IMR-90 (cell line): ENCODE data around the gene GOLGA3. TPM values are rescaled to one million over a fixed set of nuclear protein-coding genes. Genes with fewer than 3 reads are reported as not detected.

Experiments
- ATAC-seq: fragments of 200-7000 bp; cut with Tn5 transposase; 2 replicates; pipeline ENCODE4 v1.9.1; 2020; ENCODE audit warnings: low read depth, mild to moderate bottlenecking, moderate library complexity
- BruUV-seq: library from RNA; stranded (reverse); fragments of 400-500 nt; replicated peaks from 2 replicates; lab custom pipeline; 2021; lab: Mats Ljungman, UMichigan
- CTCF ChIA-PET: fragments of 300-600 bp; formaldehyde crosslinking; extraction: SDS; loops from one replicate; lab custom pipeline; 2021; ENCODE audit warnings: antibody characterized with exemption; lab: Yijun Ruan, JAX
- POLR2A ChIA-PET: fragments of 300-600 bp; sonication (Branson Sonifier 250); formaldehyde crosslinking; loops from one replicate; lab custom pipeline; 2022; ENCODE audit warnings: antibody characterized with exemption; ENCODE audit not compliant: unreplicated experiment; lab: Charles Lee
- DNase-seq: peaks from one replicate; pipeline ENCODE4 v3.0.0; 2013
- H2AFZ ChIP-seq: replicated peaks from 2 replicates; pipeline ENCODE3; 2013; ENCODE audit warnings: low read length, mild to moderate bottlenecking; ENCODE audit not compliant: poor library complexity
- H2AK5ac ChIP-seq: 2 replicates; pipeline ENCODE4 v1.6.1; 2013; ENCODE audit warnings: low read depth, low read length, inconsistent platforms
- H2AK9ac ChIP-seq: replicated peaks from 2 replicates; pipeline ENCODE3; 2013; ENCODE audit warnings: mild to moderate bottlenecking, low read depth, low read length, moderate library complexity; ENCODE audit not compliant: poor library complexity
- H2BK120ac ChIP-seq: 2 replicates; pipeline ENCODE4 v1.6.1; 2013; ENCODE audit warnings: low read depth, low read length, inconsistent platforms
- H2BK15ac ChIP-seq: 3 replicates; pipeline ENCODE4 v1.6.1; 2013; ENCODE audit warnings: low read depth, low read length, inconsistent platforms
- H2BK20ac ChIP-seq: 2 replicates; pipeline ENCODE4 v1.6.1; 2013; ENCODE audit warnings: low read depth, mild to moderate bottlenecking, inconsistent platforms, low read length, moderate library complexity
- H2BK5ac ChIP-seq: 2 replicates; pipeline ENCODE4 v1.6.1; 2013; ENCODE audit warnings: mild to moderate bottlenecking, low read depth, low read length, inconsistent platforms; ENCODE audit not compliant: poor library complexity, severe bottlenecking
- H3K14ac ChIP-seq: replicated peaks from 2 replicates; pipeline ENCODE4 v1.6.1; 2013; ENCODE audit warnings: low read depth, low read length, inconsistent platforms
- H3K18ac ChIP-seq: 2 replicates; pipeline ENCODE4 v1.6.1; 2013; ENCODE audit warnings: low read depth, low read length, control low read depth
- H3K23ac ChIP-seq: 2 replicates; pipeline ENCODE4 v1.6.1; 2013; ENCODE audit warnings: low read depth, low read length, inconsistent platforms
- H3K27ac ChIP-seq: 2 replicates; pipeline ENCODE4 v1.5.1; 2013; ENCODE audit warnings: mild to moderate bottlenecking, control low read depth, low read length; ENCODE audit not compliant: insufficient read depth
- H3K27me3 ChIP-seq: 2 replicates; pipeline ENCODE4 v1.6.1; 2013; ENCODE audit warnings: low read length; ENCODE audit not compliant: control insufficient read depth, insufficient read depth
- H3K36me3 ChIP-seq: 2 replicates; pipeline ENCODE4 v1.6.1; 2013; ENCODE audit warnings: low read length, mixed read lengths; ENCODE audit not compliant: control insufficient read depth, insufficient read depth
- H3K4ac ChIP-seq: 2 replicates; pipeline ENCODE4 v1.6.1; 2013; ENCODE audit warnings: low read depth, low read length, inconsistent platforms
- H3K4me1 ChIP-seq: 2 replicates; pipeline ENCODE4 v1.6.1; 2013; ENCODE audit warnings: low read length, mixed read lengths; ENCODE audit not compliant: control insufficient read depth, insufficient read depth
- H3K4me2 ChIP-seq: 2 replicates; pipeline ENCODE4 v1.6.1; 2013; ENCODE audit warnings: low read depth, mild to moderate bottlenecking, control low read depth, low read length, moderate library complexity
- H3K4me3 ChIP-seq: 2 replicates; pipeline ENCODE4 v1.5.1; 2013; ENCODE audit warnings: low read depth, mild to moderate bottlenecking, control low read depth, low read length, moderate library complexity; ENCODE audit not compliant: insufficient read depth
- H3K56ac ChIP-seq: 2 replicates; pipeline ENCODE4 v1.6.1; 2013; ENCODE audit warnings: low read length, inconsistent platforms; ENCODE audit not compliant: insufficient read depth; ENCODE audit errors: extremely low read depth
- H3K79me1 ChIP-seq, 2 experiments: 2 replicates each; pipeline ENCODE4 v1.6.1; 2013; ENCODE audit warnings: low read length in 2 of 2, inconsistent platforms in 1 of 2, low read depth in 1 of 2
- H3K9ac ChIP-seq: 2 replicates; pipeline ENCODE4 v1.6.1; 2013; ENCODE audit warnings: low read depth, low read length, control low read depth
- H3K9me1 ChIP-seq: 2 replicates; pipeline ENCODE4 v1.6.1; 2013; ENCODE audit warnings: low read length, inconsistent platforms; ENCODE audit not compliant: insufficient read depth
- H3K9me3 ChIP-seq: 2 replicates; pipeline ENCODE4 v1.6.1; 2013; ENCODE audit warnings: low read length; ENCODE audit not compliant: control insufficient read depth, insufficient read depth
- H4K20me1 ChIP-seq: 2 replicates; pipeline ENCODE4 v1.6.1; 2013; ENCODE audit warnings: low read length, inconsistent platforms; ENCODE audit not compliant: insufficient read depth
- H4K5ac ChIP-seq: 2 replicates; pipeline ENCODE4 v1.6.1; 2013; ENCODE audit warnings: mild to moderate bottlenecking, low read depth, low read length, control low read depth
- H4K8ac ChIP-seq, 2 experiments: 2 replicates each; pipeline ENCODE4 v1.6.1; 2013; ENCODE audit warnings: low read depth in 2 of 2, low read length in 2 of 2, control low read depth in 1 of 2, inconsistent platforms in 1 of 2
- H4K91ac ChIP-seq: 2 replicates; pipeline ENCODE4 v1.6.1; 2013; ENCODE audit warnings: low read depth, low read length, inconsistent platforms; ENCODE audit not compliant: insufficient read depth
- BHLHE40 ChIP-seq: fragments of 150-350 bp; IDR thresholded peaks from 2 replicates; pipeline ENCODE4 v1.6.1; 2016; ENCODE audit warnings: mild to moderate bottlenecking, low read depth, low read length
- CEBPB ChIP-seq: IDR thresholded peaks from 2 replicates; pipeline ENCODE4 v1.6.1; 2012; ENCODE audit warnings: low read depth, low read length, improper control_type of control experiment
- CHD1 ChIP-seq: IDR thresholded peaks from 2 replicates; pipeline ENCODE4 v1.6.1; 2012; ENCODE audit warnings: low read depth, low read length, improper control_type of control experiment
- CTCF ChIP-seq: conservative IDR thresholded peaks from 2 replicates; pipeline ENCODE4 v1.5.1; 2012; ENCODE audit warnings: mild to moderate bottlenecking, low read depth, low read length, improper control_type of control experiment
- ELK1 ChIP-seq: fragments of 150-350 bp; IDR thresholded peaks from 2 replicates; pipeline ENCODE4 v1.6.1; 2016; ENCODE audit warnings: low read depth, mild to moderate bottlenecking, low read length, moderate library complexity, borderline replicate concordance
- FOS ChIP-seq: fragments of 150-350 bp; IDR thresholded peaks from 2 replicates; pipeline ENCODE4 v1.6.1; 2016; ENCODE audit warnings: low read depth, low read length
- MAFK ChIP-seq: IDR thresholded peaks from 2 replicates; pipeline ENCODE4 v1.6.1; 2012; ENCODE audit warnings: low read depth, low read length, improper control_type of control experiment
- MAZ ChIP-seq: IDR thresholded peaks from 2 replicates; pipeline ENCODE4 v1.6.1; 2012; ENCODE audit warnings: low read depth, mild to moderate bottlenecking, low read length, improper control_type of control experiment, moderate library complexity, borderline replicate concordance
- MXI1 ChIP-seq: IDR thresholded peaks from 2 replicates; pipeline ENCODE4 v1.6.1; 2012; ENCODE audit warnings: low read depth, mild to moderate bottlenecking, low read length, moderate library complexity, borderline replicate concordance
- NFE2L2 ChIP-seq: fragments of 150-350 bp; IDR thresholded peaks from 2 replicates; pipeline ENCODE4 v1.6.1; 2016; ENCODE audit warnings: low read depth, mild to moderate bottlenecking, low read length
- POLR2A ChIP-seq: IDR thresholded peaks from 2 replicates; pipeline ENCODE4 v1.6.1; 2012; ENCODE audit warnings: mild to moderate bottlenecking, low read depth, low read length
- RAD21 ChIP-seq: IDR thresholded peaks from 2 replicates; pipeline ENCODE4 v1.6.1; 2012; ENCODE audit warnings: low read length, improper control_type of control experiment
- RCOR1 ChIP-seq: IDR thresholded peaks from 2 replicates; pipeline ENCODE4 v1.6.1; 2012; ENCODE audit warnings: mild to moderate bottlenecking, low read length, improper control_type of control experiment; ENCODE audit not compliant: insufficient replicate concordance
- RFX5 ChIP-seq: IDR thresholded peaks from 2 replicates; pipeline ENCODE4 v1.8.0; 2012; ENCODE audit warnings: low read depth, mild to moderate bottlenecking, low read length, moderate library complexity
- SMC3 ChIP-seq: fragments of 150-350 bp; IDR thresholded peaks from 2 replicates; pipeline ENCODE4 v1.6.1; 2016; ENCODE audit warnings: low read depth, mild to moderate bottlenecking, antibody characterized with exemption, low read length, moderate library complexity
- USF2 ChIP-seq: fragments of 150-350 bp; IDR thresholded peaks from 2 replicates; pipeline ENCODE4 v1.6.1; 2017; ENCODE audit warnings: mild to moderate bottlenecking, antibody characterized with exemption, low read length, low read depth
- WGBS, 2 experiments: methylation state at CpG; one replicate each; pipeline versions ENCODE4 v1.1.5 to v1.1.7; 2013; ENCODE audit warnings: missing lambda C conversion rate in 2 of 2; ENCODE audit not compliant: insufficient read length in 1 of 2; ENCODE audit errors: extremely low coverage in 2 of 2; 5-methylcytosine and 5-hydroxymethylcytosine counted together
- dilution Hi-C: fragments of 300-500 bp; cut with HindIII; formaldehyde crosslinking; loops from one replicate; pipeline ENCODE4 v1.14.3; 2018; ENCODE audit warnings: low sequenced_read_pairs; ENCODE audit not compliant: unreplicated experiment
- in situ Hi-C: fragments of 300-500 bp; cut with MboI; formaldehyde crosslinking; loops from 3 replicates; pipeline ENCODE4 v1.14.3; 2019; ENCODE audit warnings: low sequenced_read_pairs, inconsistent platforms, mixed read lengths
- intact Hi-C: fragments of 100-400 bp; cut with micrococcal nuclease; formaldehyde crosslinking; loops from 2 replicates; pipeline ENCODE4 v1.10.0; 2022
- polyA plus RNA-seq, 3 experiments: library from polyadenylated mRNA; depleted of rRNA; stranded (reverse); fragments of >200 nt; gene quantifications; 2 replicates each; pipeline ENCODE4 v1.2.3, GENCODE V29; 2012; ENCODE audit warnings: low replicate concordance in 1 of 3
- total RNA-seq: library from RNA; depleted of rRNA; stranded (reverse); fragments of >200 nt; gene quantifications from 2 replicates; pipeline ENCODE4 v1.2.3, GENCODE V29; 2012

Gene GOLGA3
- total and polyA plus RNA-seq, 2 of the 4 experiments (the other 2 are of a cell fraction) = 39.6 to 99.8 TPM

GRCh38 chr12:132787877-132788276 lies 40.8 kb downstream of the GOLGA3 start:
- Histone ChIP-seq H2BK15ac (no peak overlapping the region), H4K20me1 (peaks cover 65% of the 10 kb centered on the region), H2AK5ac (no peak overlapping the region), H2BK20ac (no peak overlapping the region), H3K56ac (no peak overlapping the region), H3K27ac (no peak overlapping the region), H3K4me3 (no peak overlapping the region), H3K36me3 (peaks cover 78% of the 10 kb centered on the region), H4K91ac (no peak overlapping the region), H3K4ac (no peak overlapping the region), H3K9me1 (peaks cover 5% of the 10 kb centered on the region), H2AFZ (no peak overlapping the region), H2AK9ac (no peak overlapping the region), H3K14ac (no peak overlapping the region), H2BK5ac (no peak overlapping the region), H3K9ac (no peak overlapping the region), H4K8ac (no peak overlapping the region), H3K18ac (no peak overlapping the region), H3K79me1 (peaks cover 9 to 45% of the 10 kb centered on the region in 2 experiments; a peak in 3 of 4 replicates), H3K4me2 (no peak overlapping the region), H3K4me1 (no peaks in the 10 kb centered on the region), H3K9me3 (no peaks in the 10 kb centered on the region), H3K23ac (no peak overlapping the region), H2BK120ac (no peak overlapping the region), H3K27me3 (no peaks in the 10 kb centered on the region), H4K5ac (no peak overlapping the region)
- ChIA-PET CTCF (no interaction called here), POLR2A (no interaction called here)
- dilution Hi-C loops (no loop called here), intact Hi-C loops (no loop called here), in situ Hi-C loops (no loop called here)
- BruUV-seq = no TSS peak
- DNase-seq (no peak), ATAC-seq (no peak; the same call in 1 of the 2 replicates)
- 98% methylated on average over 8 of the region's 15 CpGs; no CpG with 5 or more reads in 1 of the 2 experiments for WGBS, 2 experiments
- TF ChIP-seq MXI1 (no peak), FOS (no peak), BHLHE40 (no peak), NFE2L2 (no peak), RAD21 (no peak), RCOR1 (no peak), USF2 (no peak), SMC3 (no peak), MAFK (no peak), CEBPB (no peak), POLR2A (no peak), RFX5 (no peak), MAZ (no peak), ELK1 (no peak), CTCF (no peak), CHD1 (no peak)
